ENCODE data around the gene PPM1J.

Gene PPM1J

DNA sequence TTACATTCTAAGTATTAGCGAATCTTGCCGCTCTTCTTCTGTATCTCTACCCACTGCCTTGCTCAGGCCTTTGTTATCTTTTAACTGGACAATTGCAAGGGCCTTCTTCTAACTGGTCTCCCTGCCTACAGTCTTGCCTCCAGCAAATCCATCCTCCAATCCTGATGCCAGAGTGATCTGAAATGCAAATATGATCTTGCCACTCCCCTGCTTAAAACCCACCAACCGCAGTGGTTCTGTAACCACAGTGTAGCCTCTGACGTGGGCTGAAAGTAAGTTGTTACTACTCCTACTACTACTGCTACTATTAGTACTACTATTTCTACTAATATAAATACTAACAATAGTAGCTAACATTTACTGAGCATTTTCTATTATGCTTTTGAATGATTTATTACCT, 28.3 kb downstream of the PPM1J start:
- no peak for DNase-seq

GRCh38 chr1:112686417-112686816, 28.7 kb downstream of the PPM1J start:
- no peak for DNase-seq

DNA sequence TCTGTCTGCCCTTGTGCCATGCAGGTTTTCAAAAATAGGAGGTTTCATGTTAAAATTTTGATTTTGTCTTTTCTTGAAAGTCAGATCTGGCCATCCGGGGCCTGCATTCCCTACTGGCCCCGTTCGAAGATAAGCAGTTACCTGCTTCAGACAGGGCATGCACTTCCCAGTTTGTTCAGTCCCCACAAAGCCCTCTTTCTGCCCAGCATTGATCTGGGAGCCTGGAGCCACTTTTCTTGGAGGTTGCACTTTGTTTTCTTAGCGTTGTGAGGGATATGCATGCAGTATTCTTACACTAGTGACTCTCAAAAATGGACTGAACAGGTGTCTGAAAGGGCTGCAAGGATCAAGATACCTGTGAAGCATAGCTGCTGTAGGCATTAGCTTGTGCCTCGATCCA, 29.2 kb downstream of the PPM1J start:
- DNase-seq, result no peak

DNA sequence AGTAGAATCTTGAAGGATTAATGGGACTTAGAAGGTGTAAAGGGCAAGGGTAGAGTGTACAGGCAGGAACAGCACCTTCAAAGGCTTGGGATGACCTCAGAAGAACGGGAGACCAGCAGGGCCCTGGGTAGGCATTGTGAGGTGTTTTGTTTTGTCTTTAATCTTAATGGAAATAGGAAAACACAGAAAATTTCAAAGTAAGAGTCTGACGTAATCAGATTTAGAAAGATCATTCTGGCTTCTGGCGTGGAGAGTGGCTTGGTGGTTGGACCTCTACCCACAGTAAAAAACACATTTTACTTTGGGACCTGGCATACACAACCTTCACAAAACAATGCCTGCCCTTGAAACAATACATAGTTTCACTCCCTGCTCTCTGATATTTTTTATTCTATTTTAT, 36.5 kb downstream of the PPM1J start:
- no peak for DNase-seq

DNA sequence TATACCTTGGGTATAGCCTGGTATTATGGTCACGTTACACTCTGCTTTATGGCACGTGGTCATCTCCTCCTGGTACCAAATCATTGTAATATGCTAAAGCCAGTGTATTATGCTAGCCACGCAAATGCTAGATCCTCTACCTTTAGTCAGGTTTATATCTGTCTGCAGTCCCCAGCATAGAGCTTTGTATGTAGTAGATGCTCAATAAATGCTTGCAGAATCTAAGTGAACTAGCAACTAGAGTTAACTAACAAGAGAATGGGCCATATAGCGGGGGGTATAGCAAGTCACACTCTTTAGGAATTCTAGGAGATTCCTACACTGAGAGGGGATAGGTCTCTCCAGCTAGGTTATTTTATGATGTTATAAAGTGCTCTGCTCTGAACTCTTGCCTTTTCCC, 37.6 kb downstream of the PPM1J start:
- no peak for DNase-seq

DNA sequence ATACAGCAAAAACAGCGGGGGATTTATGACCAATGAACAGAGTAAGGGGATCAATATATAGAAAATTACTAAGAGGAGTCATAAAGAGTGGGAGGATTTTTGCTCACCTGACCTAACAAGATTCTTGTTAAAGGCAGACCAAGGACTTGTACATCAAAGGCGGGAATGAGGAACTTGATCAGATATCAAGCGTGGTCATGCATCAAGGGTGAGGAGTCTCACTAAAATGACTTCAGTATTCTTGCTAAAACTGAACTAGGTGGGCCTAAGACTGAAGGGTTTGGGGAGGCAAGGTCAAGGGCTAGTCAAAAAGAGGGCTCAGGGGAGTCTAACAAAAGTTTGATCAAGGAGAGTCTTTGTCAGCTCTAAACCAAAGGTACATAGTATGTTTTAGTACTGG, 38.6 kb downstream of the PPM1J start:
- no peak for DNase-seq

DNA sequence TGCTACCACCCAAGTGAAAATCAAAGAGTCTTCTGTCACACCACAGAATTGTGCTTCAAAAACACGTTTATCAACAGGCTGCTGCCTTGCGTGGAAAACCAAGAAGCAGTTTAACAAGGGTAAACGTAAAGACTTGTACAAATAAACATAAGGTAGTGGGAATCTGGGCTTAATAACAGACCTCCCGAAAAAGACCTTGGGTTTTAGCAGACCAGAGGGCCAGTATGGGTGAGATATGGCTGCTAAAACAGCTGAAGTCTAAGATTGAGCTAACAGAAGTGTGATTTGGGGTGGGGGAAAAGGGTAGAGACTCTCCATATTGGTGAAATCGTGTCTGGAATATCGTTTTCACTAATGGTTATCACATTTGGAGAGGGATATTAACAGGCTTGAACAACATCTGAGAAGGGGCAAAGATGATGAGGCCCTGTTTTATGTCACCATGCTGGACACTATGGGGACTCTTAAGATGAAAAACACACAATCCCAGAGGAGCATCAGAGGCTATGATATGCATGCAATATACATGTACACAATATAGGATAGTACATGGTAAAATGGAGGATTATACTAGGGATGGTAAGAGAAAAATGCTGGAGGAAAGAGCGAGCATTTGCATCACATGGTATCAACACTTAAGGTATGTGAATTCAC, 39.3 kb downstream of the PPM1J start:
- no peak for DNase-seq

- DNase-seq, result no peak
Measured at GRCh38 chr1:112674986-112675727, 40.0 kb downstream of the PPM1J start.

GRCh38 chr1:112674440-112674985, 40.6 kb downstream of the PPM1J start, which contains the start of gene MOV10:
Gene MOV10, plus strand, starts transcription at chr1:112674659. Its CDS starts 254 bp downstream, at chr1:112674913.
- peak; percentile 83 for DNase-seq

- DNase-seq, result peak; percentile 74
Measured at GRCh38 chr1:112673592-112674439, 41.3 kb downstream of the PPM1J start.

DNA sequence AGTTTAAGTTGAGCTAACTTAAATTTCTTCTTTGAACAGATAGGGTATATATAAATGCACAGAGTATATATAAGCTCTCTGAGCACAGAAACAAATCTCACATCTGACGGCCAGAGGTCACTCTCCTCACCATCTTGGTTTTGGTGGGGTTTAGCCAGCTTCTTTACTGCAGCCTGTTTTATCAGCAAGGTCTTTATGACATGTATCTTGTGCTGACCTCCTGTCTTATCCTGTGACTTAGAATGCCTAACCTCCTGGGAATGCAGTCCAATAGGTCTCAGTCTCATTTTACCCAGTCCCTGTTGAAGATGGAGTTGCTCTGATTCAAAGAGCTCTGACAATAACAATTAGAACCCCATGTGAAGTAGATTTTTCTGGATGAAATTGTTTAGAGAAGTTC, 42.3 kb downstream of the PPM1J start:
- no peak for DNase-seq

GRCh38 chr1:112672009-112672408, 43.1 kb downstream of the PPM1J start:
- DNase-seq, result no peak

GRCh38 chr1:112666946-112667345, 48.2 kb downstream of the PPM1J start:
- no peak for DNase-seq

GRCh38 chr1:112665857-112666256, 49.3 kb downstream of the PPM1J start:
- DNase-seq, result no peak
